Measurements from ENCODE around the gene SFI1.
"Not testable (repeated sequence)": the region's sequence is repeated elsewhere in the genome, so short reads cannot be mapped to it uniquely, and the experiment has no call there.

Gene SFI1

GRCh38 chr22:31544481-31545480, 48.4 kb downstream of the SFI1 start:
- no peak for DNase-seq (ENCODE audit: extremely low read depth, insufficient read length)
- Histone ChIP-seq H3K4me3 (replicated peaks; ENCODE audit: low read depth, low read length) (no peak overlapping the region), H3K36me3 (ENCODE audit: control insufficient read depth, insufficient read depth, low read length) (no peaks in the 10 kb centered on the region; the same call in 1 of the 2 replicates), H3K27me3 (replicated peaks; ENCODE audit: control insufficient read depth, insufficient read depth, low read length) (no peaks in the 10 kb centered on the region)
- TF ChIP-seq CTCF (IDR thresholded peaks at IDR 0.05; ENCODE audit: insufficient read depth, low read length, poor library complexity, severe bottlenecking), result no peak

GRCh38 chr22:31550871-31551370, 54.6 kb downstream of the SFI1 start:
- no peak for DNase-seq (ENCODE audit: extremely low read depth, insufficient read length)
- Histone ChIP-seq H3K36me3 (ENCODE audit: control insufficient read depth, insufficient read depth, low read length) (peaks cover 2% of the 10 kb centered on the region; the same call in 1 of the 2 replicates), H3K4me3 (replicated peaks; ENCODE audit: low read depth, low read length) (no peak overlapping the region)

GRCh38 chr22:31556627-31557203, 60.4 kb downstream of the SFI1 start:
- DNase-seq (ENCODE audit: extremely low read depth, insufficient read length), result no peak
- no peak overlapping the region for H3K4me3 ChIP-seq (replicated peaks; ENCODE audit: low read depth, low read length)
- H3K27me3 ChIP-seq (replicated peaks; ENCODE audit: control insufficient read depth, insufficient read depth, low read length), result no peaks in the 10 kb centered on the region
- H3K36me3 ChIP-seq (ENCODE audit: control insufficient read depth, insufficient read depth, low read length), result no peaks in the 10 kb centered on the region; the same call in none of the 2 replicates
- peak; percentile 57 for TF ChIP-seq CTCF (IDR thresholded peaks at IDR 0.05; ENCODE audit: insufficient read depth, low read length, poor library complexity, severe bottlenecking)

More at GRCh38 chr22:31550871-31551370, 54.6 kb downstream of the SFI1 start:
- no peaks in the 10 kb centered on the region for H3K27me3 ChIP-seq (replicated peaks; ENCODE audit: control insufficient read depth, insufficient read depth, low read length)
- no peak for TF ChIP-seq CTCF (IDR thresholded peaks at IDR 0.05; ENCODE audit: insufficient read depth, low read length, poor library complexity, severe bottlenecking)

GRCh38 chr22:31558546-31558945, 62.2 kb downstream of the SFI1 start:
- DNase-seq (ENCODE audit: extremely low read depth, insufficient read length); H3K4me3 ChIP-seq (replicated peaks; ENCODE audit: low read depth, low read length); H3K27me3 ChIP-seq (replicated peaks; ENCODE audit: control insufficient read depth, insufficient read depth, low read length); H3K36me3 ChIP-seq (ENCODE audit: control insufficient read depth, insufficient read depth, low read length): not testable (repeated sequence)

GRCh38 chr22:31561238-31561887, 65.0 kb downstream of the SFI1 start:
- DNase-seq (ENCODE audit: extremely low read depth, insufficient read length), result peak; percentile 36
- Histone ChIP-seq H3K27me3 (replicated peaks; ENCODE audit: control insufficient read depth, insufficient read depth, low read length) (no peaks in the 10 kb centered on the region), H3K4me3 (replicated peaks; ENCODE audit: low read depth, low read length) (no peak overlapping the region), H3K36me3 (ENCODE audit: control insufficient read depth, insufficient read depth, low read length) (no peaks in the 10 kb centered on the region; the same call in none of the 2 replicates)
- peak; percentile 88 for TF ChIP-seq CTCF (IDR thresholded peaks at IDR 0.05; ENCODE audit: insufficient read depth, low read length, poor library complexity, severe bottlenecking)

Measured in GM06990 (cell line).